Stimulated activated naive CD8-positive, alpha-beta T cell treated with anti-CD3 and anti-CD28 coated beads, Interleukin-15, amount 100 ng/mL, for 72 hours (primary cell): ENCODE data around the gene ACKR2.

Experiments
- ATAC-seq: fragments of 150-1000 bp; cut with Tn5 transposase; 2 replicates; pipeline ENCODE4 v1.10.0; 2021; ENCODE audit warnings: mild to moderate bottlenecking, moderate library complexity
- DNase-seq, 2 donors: peaks; one replicate each; pipeline ENCODE4 v3.0.0; 2021 to 2022
- H3K27ac Mint-ChIP-seq, 2 donors: one replicate each; pipeline ENCODE4 v1.8.0; 2022; ENCODE audit warnings: mild to moderate bottlenecking in 2 of 2, mixed read lengths in 2 of 2, moderate library complexity in 2 of 2
- H3K27me3 Mint-ChIP-seq: one replicate; pipeline ENCODE4 v1.8.0; 2022; ENCODE audit warnings: mixed read lengths
- H3K4me1 Mint-ChIP-seq: one replicate; pipeline ENCODE4 v1.8.0; 2022; ENCODE audit warnings: mild to moderate bottlenecking, mixed read lengths
- H3K4me3 Mint-ChIP-seq, 2 donors: one replicate each; pipeline ENCODE4 v1.8.0; 2022; ENCODE audit warnings: mild to moderate bottlenecking in 2 of 2, mixed read lengths in 2 of 2, moderate library complexity in 1 of 2
- H3K9me3 Mint-ChIP-seq, 2 donors: one replicate each; pipeline ENCODE4 v1.8.0; 2022; ENCODE audit warnings: mixed read lengths in 2 of 2

ACKR2 gene, protein sequence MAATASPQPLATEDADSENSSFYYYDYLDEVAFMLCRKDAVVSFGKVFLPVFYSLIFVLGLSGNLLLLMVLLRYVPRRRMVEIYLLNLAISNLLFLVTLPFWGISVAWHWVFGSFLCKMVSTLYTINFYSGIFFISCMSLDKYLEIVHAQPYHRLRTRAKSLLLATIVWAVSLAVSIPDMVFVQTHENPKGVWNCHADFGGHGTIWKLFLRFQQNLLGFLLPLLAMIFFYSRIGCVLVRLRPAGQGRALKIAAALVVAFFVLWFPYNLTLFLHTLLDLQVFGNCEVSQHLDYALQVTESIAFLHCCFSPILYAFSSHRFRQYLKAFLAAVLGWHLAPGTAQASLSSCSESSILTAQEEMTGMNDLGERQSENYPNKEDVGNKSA

DNA sequence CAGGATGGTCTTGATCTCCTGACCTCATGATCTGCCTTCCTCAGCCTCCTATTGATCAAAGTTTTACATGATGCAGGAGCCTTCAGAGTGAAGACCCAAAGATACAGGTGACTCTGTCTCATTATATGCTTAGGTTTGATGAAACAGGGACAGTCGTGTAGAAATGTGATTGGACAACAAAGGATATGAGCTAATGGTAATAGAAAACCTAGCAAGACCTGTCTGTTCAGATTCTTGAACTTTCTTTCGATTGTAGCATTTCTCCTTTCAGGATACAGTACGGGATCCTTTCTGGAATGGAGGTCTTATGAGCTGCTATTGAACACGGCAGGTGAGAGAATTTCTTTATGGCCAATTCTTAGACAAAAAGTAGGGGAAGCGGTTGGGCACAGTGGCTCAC is at the start of gene ACKR2:
TSS of gene ACKR2 (plus strand) at position 244 of the 400 bp plus-strand sequence. CDS start 55,058 bp downstream, outside the sequence.
- peaks cover 13% of the 10 kb centered on the region for H3K4me1 Mint-ChIP-seq
- ATAC-seq (no peak), DNase-seq (no peak)
- H3K27ac Mint-ChIP-seq = no peak within 1 kb of the TSS
- H3K4me3 Mint-ChIP-seq = no peak within 1 kb of the TSS
- no peaks in the 10 kb centered on the region for H3K9me3 Mint-ChIP-seq
- H3K27me3 Mint-ChIP-seq = peaks cover 29% of the 10 kb centered on the region

DNA sequence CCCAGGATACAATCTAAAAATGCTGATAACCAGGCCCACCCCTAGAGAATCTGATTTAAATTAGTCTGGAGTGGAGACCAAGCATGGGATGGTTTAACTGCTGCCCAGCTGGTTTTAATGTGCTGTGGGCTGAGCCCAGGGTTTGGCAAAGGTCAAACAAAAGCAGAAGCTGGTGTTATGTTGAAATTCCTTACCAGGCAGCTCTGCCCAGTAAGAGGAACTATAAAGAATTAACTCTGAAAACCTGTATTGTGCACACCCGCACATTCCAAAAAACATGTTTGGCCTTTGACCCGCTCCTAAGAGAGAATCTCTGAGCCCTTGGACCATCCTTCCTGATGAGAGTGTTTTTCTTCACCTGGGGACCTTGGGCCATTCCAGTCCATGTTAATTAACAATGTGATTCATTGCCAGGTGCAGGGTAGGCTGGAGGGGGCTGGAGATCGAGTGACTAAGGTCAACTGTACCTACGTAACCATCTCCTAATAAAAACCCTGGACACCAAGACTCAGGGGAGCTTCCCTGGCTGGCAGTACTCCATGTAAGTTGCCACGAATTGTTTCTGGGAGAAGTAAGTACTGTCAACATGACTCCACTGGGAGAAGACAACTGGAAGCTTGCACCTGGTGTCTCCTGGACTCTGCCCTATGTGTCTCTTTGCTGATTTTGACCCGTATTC is 47.1 kb upstream of the ACKR2 start:
- H3K27ac Mint-ChIP-seq = no peak overlapping the region
- no peak for ATAC-seq
- H3K27me3 Mint-ChIP-seq = peaks cover 6% of the 10 kb centered on the region
- no peak overlapping the region for H3K4me3 Mint-ChIP-seq
- no peaks in the 10 kb centered on the region for H3K9me3 Mint-ChIP-seq
- H3K4me1 Mint-ChIP-seq = no peaks in the 10 kb centered on the region
- no peak for DNase-seq

DNA sequence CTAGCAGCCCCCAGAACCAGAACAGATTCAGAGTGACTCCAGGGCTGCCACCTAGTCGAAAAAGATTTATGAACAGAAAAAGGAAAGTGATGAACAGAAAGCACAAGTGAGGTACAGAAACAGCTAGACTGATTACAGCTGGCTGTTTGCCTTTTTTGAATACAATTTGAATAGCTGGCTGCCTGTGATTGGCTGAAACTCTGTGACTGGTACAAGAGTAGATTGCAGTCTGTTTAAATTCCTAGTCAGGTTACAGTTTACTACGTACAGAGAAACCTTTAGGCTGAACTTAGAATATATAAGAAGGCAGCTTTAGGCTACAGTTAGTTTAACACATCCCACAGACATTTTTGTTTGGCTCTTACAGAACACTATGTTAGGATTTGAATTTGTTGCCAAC is 46.2 kb upstream of the ACKR2 start:
- Mint-ChIP-seq H3K4me3 (no peak overlapping the region), H3K4me1 (no peaks in the 10 kb centered on the region), H3K27me3 (peaks cover 5% of the 10 kb centered on the region), H3K9me3 (no peaks in the 10 kb centered on the region), H3K27ac (no peak overlapping the region)
- DNase-seq = no peak
- no peak for ATAC-seq

DNA sequence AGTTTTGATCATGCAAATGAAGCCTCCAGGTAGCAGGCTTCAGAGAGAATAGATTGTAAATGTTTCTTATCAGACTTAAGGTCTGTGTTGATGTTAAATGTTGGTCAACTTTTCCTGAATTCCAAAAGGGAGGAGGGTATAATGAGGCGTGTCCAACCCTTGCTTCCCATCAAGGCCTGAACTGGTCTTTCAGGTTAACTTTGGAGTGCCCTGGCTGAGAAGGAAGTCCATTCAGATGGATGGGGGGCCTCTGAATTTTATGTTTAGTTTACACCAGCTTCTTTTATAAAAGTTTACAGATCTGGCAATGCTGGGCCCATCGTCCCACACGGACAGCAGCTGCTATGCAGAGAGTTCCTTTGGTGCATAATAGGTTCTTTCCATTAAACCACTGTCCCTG is 45.1 kb upstream of the ACKR2 start:
- no peak for DNase-seq
- Mint-ChIP-seq H3K4me3 (no peak overlapping the region), H3K27me3 (no peaks in the 10 kb centered on the region), H3K27ac (no peak overlapping the region), H3K9me3 (no peaks in the 10 kb centered on the region), H3K4me1 (no peaks in the 10 kb centered on the region)
- ATAC-seq = no peak

DNA sequence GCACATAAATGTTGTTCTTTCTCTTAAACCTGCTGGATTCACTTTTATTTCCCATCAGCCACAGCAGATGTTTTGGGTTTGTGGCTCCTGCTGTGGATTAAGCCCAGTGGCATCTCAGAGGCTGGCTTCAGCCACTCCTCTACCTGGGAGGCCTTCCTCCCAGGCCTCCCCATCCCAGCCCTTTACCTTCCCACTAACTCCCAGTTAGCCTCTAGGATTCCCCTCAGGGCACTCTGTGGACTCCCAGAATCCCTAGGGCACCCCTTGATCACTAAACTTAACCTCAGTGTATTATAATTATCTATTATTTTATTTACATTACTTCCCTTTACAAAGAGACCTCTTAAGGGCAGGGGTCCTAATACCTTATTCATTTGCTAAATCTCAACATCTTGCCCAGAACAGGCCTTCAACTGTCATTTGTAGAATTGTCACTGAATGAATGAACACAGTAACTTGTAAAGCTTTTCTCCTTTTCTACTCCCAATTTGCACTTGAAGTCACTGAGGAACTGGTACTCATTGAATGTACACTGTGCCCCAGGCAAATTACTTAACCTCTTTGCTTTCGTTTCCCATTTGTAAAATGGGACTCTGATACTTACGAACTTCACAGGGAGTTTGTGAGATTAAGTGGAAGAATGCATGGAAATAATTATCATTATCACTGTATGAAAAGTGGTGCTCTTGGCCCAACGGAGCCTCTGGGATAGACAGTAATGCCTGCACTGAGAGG is 44.5 kb upstream of the ACKR2 start:
- H3K27me3 Mint-ChIP-seq = no peaks in the 10 kb centered on the region
- no peaks in the 10 kb centered on the region for H3K4me1 Mint-ChIP-seq
- DNase-seq = no peak
- H3K9me3 Mint-ChIP-seq = no peaks in the 10 kb centered on the region
- no peak for ATAC-seq
- no peak overlapping the region for H3K27ac Mint-ChIP-seq
- H3K4me3 Mint-ChIP-seq = no peak overlapping the region

DNA sequence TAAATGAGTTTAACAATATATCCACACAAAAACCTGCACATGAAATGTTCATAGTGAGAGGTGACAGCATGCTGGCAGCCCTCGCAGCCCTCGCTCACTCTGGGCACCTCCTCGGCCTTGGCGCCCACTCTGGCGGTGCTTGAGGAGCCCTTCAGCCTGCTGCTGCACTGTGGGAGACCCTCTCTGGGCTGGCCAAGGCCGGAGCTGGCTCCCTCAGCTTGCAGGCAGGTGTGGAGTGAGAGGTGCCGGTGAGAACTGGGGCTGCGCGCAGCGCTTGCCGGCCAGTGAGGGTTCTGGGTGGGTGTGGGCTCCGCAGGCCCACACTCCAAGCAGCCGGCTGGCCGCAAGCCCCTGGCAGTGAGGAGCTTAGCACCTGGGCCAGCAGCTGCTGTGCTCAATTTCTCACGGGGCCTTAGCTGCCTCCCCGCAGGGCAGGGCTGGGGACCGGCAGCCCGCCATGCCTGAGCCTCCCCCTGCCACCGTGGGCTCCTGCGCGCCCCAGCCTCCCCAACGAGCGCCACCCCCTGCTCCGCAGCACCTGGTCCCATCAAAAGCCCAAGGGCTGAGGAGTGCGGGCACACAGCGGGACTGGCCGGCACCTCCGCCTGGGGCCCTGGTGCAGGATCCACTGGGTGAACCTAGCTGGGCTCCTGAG is 39.6 kb upstream of the ACKR2 start:
- H3K27ac Mint-ChIP-seq = no peak overlapping the region
- DNase-seq = no peak
- H3K4me1 Mint-ChIP-seq = peaks cover 19% of the 10 kb centered on the region
- ATAC-seq = no peak
- no peak overlapping the region for H3K4me3 Mint-ChIP-seq
- H3K27me3 Mint-ChIP-seq = no peaks in the 10 kb centered on the region
- H3K9me3 Mint-ChIP-seq = peaks cover 0 to 5% of the 10 kb centered on the region in 2 donors

DNA sequence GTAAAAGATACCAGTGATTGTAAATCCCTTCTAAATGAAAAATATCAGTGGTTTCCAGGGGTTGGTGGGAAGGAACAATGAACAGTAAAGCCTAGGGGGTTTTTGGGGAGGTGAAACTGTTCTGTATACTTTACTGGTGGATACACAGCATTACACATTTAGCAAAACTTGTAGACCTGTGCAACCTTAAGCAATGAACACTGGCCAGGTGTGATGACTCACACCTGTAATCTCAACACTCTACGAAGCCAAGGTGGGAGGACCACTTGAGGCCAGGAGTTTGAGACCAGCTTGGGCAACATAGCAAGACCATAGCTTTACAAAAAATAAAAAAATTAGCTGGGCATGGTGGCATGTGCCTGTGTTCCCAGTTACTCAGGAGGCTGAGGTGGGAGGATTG is 38.0 kb upstream of the ACKR2 start:
- no peaks in the 10 kb centered on the region for H3K27me3 Mint-ChIP-seq
- no peak overlapping the region for H3K27ac Mint-ChIP-seq
- no peak overlapping the region for H3K4me3 Mint-ChIP-seq
- ATAC-seq (no peak), DNase-seq (no peak)
- peaks cover 0 to 5% of the 10 kb centered on the region in 2 donors for H3K9me3 Mint-ChIP-seq
- peaks cover 19% of the 10 kb centered on the region for H3K4me1 Mint-ChIP-seq

DNA sequence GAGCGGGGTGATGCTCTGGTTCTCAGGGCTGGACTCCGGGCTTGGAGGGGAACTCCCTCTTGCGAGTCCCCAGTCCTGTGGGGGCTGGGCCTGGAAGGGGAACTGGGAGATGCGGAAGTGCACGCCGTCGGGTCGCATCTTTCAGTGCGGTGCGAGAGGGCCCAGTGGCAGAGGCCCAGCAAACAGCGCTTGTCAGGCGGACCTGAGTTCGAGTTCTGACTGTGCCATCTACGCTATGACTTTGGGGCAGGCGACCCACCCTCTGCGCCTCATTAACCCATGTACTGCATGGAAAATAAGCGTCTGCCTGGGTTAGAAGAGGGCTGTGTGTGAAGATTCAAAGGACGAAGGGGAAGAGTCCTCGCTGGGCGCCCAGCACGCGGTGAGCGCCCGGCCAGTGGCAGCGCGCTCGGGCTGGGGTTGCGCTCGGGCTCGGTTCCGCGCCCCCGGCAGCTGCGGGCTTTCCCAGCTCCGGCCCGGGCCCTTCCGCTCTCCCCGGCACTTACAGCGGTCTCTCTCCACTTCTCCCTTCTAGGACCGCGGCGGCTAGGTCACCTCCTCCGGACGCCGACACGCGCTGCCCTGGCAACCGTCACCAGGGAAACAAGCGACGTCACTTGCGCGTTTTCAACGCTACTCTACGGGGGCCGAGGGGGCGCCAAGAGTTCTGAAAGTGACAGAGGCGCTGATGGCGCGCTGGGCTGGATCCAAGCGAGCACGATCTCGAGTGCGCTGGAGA is 36.4 kb upstream of the ACKR2 start, which contains the start of gene CCDC13:
TSS of gene CCDC13 (minus strand) at position 584 of the 739 bp plus-strand sequence. CDS start 14,908 bp downstream, outside the sequence.
- ATAC-seq (peak; percentile 99), DNase-seq (peak; percentile 89 to 95)
- H3K4me1 Mint-ChIP-seq = peaks cover 19% of the 10 kb centered on the region
- no peaks in the 10 kb centered on the region for H3K27me3 Mint-ChIP-seq
- H3K27ac Mint-ChIP-seq = peak within 1 kb of the TSS; percentile 93 to 97
- H3K4me3 Mint-ChIP-seq = peak within 1 kb of the TSS; percentile 86 to 92
- peaks cover 0 to 5% of the 10 kb centered on the region in 2 donors for H3K9me3 Mint-ChIP-seq

DNA sequence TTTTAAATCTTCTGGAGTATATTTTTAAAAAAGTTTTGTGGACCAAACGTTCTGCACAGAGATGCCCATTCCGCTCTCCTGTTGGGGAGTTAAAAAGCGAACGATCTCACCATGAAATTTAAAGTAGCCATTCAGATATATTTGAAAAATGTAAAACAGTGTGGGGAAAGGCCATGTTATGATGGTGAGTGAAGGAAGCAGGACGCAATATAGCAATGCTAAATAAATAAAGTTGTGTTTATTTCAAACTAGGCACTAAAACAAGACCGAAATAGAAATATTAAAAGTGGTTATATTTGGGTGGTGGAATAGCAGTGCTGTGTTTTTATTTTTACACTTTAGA is 35.9 kb upstream of the ACKR2 start:
- ATAC-seq = peak; percentile 1

DNA sequence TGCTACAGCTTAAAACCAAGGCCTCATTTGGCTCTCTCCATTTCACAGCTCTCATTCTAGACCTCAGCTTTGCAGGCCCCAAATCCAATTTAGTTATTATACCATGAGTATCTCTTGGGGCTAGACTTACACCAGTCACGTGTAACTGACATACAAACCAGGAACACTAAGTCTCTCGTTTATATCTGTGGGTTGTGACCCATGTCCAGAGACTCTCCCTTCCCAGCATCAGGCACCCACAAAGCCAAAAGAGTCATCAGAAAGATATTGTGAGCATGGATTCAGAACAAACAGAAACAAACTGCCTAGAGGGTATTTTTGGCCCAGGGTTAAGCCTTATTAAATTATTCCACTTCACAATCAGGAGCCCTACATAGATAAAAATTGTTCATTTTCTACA is 30.6 kb upstream of the ACKR2 start:
- Mint-ChIP-seq H3K27ac (peak overlapping the region in 1 of 2 donors; percentile 66), H3K4me1 (peaks cover 7% of the 10 kb centered on the region), H3K4me3 (no peak overlapping the region), H3K27me3 (no peaks in the 10 kb centered on the region), H3K9me3 (no peaks in the 10 kb centered on the region)
- ATAC-seq (no peak), DNase-seq (no peak)

More for the DNA sequence above, 35.9 kb upstream of the ACKR2 start:
- Mint-ChIP-seq H3K4me3 (peak overlapping the region; percentile 86 to 92), H3K4me1 (peaks cover 19% of the 10 kb centered on the region), H3K27me3 (no peaks in the 10 kb centered on the region), H3K27ac (peak overlapping the region; percentile 93 to 97), H3K9me3 (peaks cover 0 to 5% of the 10 kb centered on the region in 2 donors)
- no peak for DNase-seq

DNA sequence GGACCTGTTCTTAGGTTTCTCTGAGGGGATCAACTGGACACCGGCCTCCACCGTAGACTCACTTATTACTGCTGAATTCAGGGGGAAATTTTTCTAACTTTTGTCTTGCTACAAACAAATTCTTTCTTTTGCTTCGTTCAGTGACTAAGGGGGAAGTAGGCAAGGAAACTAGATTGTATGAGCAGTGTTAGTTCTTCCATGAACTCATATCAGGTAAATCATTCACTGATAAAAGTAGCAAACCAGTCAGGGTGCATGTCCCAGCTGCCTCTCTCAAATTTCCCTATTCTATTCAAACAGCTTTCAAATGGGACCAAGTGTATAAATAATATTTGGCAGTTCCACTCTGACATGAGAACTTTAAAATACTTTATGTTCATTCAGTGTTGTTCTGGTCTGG is 28.8 kb upstream of the ACKR2 start:
- no peaks in the 10 kb centered on the region for H3K9me3 Mint-ChIP-seq
- no peak for ATAC-seq
- H3K27ac Mint-ChIP-seq = no peak overlapping the region
- no peaks in the 10 kb centered on the region for H3K27me3 Mint-ChIP-seq
- H3K4me1 Mint-ChIP-seq = peaks cover 7% of the 10 kb centered on the region
- no peak overlapping the region for H3K4me3 Mint-ChIP-seq
- no peak for DNase-seq

DNA sequence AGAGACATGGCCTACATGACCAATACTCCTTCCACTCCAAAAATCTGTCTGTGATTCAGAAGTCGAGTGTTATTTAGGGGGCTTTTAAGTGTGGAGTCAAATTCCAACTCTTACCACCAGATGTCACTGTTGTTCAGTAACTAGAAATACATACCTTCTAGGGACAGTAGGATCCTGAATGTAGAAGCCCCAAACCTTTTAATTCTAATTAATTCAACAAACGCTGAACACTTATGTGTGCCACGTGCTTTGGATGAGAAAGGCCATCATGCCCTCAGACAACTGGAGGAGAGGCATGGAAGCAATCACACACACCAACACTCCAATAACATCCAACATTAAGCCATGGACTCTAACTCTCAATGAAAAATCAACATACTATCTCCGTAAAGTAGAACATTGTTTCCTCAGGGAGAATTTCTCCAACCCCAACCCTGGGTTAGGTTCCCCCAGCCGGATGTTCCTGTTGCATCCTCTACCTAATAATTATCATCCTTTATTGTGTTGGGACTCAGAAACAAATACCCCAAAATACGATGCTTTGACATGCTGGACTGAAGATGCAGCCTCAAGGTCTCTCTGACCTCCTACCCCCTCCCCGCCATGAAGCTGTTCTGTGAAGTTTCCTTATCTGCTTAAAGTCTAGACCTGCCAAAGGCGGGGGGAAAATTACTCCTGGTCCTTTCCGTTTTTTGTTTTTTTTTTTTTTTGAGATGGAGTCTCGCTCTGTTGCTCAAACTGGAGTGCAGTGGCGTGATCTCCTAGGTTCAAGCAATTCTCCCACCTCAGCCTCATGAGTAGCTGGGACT is 28.1 kb upstream of the ACKR2 start:
- peaks cover 7% of the 10 kb centered on the region for H3K4me1 Mint-ChIP-seq
- H3K27me3 Mint-ChIP-seq = no peaks in the 10 kb centered on the region
- peak; percentile 86 for ATAC-seq
- peak in 1 of 2 donors; percentile 36 for DNase-seq
- no peak overlapping the region for H3K4me3 Mint-ChIP-seq
- no peak overlapping the region for H3K27ac Mint-ChIP-seq
- no peaks in the 10 kb centered on the region for H3K9me3 Mint-ChIP-seq

DNA sequence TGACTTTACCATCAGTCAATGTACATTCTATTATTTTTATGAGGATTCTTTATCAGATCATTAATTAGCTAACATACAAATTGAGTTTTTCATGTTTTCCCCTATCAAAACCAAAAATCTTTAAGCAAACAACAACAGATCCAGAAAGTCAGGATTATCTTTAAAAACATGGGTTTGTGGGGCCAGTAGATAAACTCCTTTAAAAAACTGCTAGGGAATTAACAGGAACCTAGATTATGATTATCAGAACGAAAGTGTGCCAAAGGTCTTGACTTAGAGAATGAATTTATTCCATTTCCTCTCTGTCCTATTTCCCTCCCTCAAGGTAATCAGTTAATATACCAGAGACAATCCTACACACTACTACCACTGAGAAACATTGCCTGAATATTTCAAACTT is 23.0 kb upstream of the ACKR2 start:
- ATAC-seq (no peak), DNase-seq (no peak)
- H3K27me3 Mint-ChIP-seq = no peaks in the 10 kb centered on the region
- H3K27ac Mint-ChIP-seq = no peak overlapping the region
- no peaks in the 10 kb centered on the region for H3K9me3 Mint-ChIP-seq
- H3K4me3 Mint-ChIP-seq = no peak overlapping the region
- no peaks in the 10 kb centered on the region for H3K4me1 Mint-ChIP-seq

DNA sequence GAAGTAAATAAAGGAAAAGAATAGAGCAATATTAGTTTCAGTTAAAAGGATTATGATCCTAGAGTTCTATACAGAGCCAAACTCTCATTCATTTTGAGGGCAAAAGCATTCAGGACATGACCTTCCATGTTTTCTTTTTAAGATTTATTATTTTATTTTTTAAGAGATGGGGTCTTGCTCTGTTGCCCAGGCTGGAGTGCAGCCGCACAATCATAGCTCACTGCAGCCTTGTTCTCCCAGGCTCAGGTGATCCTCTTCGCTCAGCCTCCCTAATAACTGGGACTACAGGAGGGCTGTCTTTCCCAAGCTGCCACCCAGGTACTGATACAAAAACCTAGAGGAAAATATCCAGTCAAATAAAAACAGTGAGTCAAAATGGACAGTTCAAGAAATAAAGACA is 22.6 kb upstream of the ACKR2 start:
- no peak overlapping the region for H3K4me3 Mint-ChIP-seq
- no peaks in the 10 kb centered on the region for H3K27me3 Mint-ChIP-seq
- no peak for ATAC-seq
- DNase-seq = no peak
- H3K27ac Mint-ChIP-seq = no peak overlapping the region
- no peaks in the 10 kb centered on the region for H3K4me1 Mint-ChIP-seq
- no peaks in the 10 kb centered on the region for H3K9me3 Mint-ChIP-seq
